GM19324 (cell line): ENCODE measurements around the gene PTGS1.

Source experiments
- ATAC-seq: cut with Tn5 transposase; IDR thresholded peaks from one replicate; pipeline ENCODE4 v1.9.1; 2021; ENCODE audit warnings: mild to moderate bottlenecking, moderate library complexity; ENCODE audit not compliant: unreplicated experiment, low FRiP score

PTGS1 gene

DNA sequence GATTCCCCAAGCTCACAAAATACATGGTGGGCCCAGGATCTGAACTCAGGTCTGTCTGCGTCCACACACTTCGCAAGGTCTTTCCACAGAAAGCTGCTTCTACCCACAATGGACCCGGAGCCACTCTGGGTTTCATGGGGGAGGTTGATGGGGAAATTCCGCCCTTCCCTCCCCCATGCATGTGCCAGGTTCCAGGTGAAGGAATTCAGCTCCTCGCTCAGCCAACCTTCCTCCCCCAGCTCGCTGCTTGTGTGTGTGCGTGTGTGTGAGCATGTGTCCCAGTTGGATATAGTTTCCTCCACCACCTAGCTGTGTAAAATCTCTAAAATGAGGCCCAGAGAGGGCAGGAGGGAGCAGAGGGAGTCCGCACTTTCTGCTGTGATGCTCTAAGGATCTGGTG is 1.0 kb downstream of the PTGS1 start:
- ATAC-seq, result no peak

DNA sequence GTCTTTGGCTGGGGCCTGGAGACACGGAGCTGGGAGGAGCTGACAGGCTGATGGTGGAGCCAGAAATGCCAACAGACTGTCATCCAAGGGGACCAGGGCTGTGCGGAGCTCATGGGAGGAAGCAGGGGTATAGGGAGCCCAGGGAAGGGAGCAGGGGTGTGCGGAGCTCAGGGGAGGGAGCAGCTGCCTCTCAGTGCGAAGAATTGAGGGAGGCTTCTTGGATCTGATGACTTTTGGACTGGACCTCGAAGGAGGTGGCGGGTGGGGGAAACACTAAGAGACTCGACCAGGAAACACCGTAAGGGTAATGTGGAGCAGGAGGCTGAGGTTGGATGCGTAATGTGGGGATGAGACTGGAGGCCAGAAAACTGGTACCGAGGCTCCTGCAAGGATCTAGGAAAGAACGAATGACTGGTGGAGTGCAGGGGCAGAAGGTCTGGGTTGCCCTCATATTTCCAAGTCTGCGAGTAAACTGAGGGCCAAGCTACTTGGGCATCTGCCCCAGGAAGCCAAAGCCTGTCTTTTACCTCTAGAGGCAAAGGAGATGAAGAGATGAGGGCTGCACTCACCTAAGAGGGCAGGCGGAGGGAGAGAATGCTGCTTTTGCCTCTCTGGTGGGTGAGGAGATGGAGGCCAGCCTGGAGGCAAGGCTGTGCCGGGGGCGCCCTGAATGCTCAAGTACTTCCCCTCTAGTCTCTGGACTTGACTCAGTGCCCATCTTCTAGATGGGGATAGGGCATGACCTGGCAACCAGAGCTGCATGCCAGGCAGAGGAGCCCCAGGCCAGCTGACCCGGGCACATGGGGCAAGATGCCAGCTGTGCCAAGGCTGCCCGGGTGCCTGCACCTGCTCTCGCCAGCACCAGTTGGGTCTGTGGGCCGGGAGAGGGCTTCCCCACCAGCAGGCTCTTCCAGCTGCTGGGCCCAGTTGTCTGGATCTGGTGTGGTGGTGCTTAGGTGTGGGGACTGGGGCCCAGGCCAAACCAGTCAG is 2.3 kb downstream of the PTGS1 start:
- no peak for ATAC-seq

DNA sequence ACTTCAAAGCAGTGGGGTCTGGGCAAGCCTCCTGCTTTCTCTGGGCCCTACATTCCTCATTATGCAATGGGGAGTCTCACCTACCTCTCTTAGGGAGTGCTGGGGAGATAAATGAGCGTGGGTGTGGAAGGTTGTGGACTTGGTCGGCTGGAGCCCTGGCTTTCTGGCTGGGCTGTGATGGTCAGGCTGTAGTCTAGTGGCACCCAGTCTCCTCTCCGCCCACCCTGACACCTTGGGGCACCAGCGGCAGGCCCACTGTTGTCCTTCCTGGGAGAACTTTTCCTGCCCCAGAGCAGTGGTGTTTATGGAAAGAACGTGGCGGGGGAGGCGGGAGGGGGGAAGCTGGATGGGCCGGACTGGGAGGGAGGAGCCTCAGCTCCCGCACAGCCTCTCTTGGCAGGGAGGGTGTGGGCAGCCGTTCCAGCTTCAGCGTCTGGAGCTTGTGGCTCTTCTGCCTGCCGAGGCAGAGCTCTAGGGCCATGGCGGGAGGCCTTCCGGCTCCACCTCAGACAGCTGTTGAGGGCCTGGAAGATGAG is 4.1 kb downstream of the PTGS1 start:
- no peak for ATAC-seq

DNA sequence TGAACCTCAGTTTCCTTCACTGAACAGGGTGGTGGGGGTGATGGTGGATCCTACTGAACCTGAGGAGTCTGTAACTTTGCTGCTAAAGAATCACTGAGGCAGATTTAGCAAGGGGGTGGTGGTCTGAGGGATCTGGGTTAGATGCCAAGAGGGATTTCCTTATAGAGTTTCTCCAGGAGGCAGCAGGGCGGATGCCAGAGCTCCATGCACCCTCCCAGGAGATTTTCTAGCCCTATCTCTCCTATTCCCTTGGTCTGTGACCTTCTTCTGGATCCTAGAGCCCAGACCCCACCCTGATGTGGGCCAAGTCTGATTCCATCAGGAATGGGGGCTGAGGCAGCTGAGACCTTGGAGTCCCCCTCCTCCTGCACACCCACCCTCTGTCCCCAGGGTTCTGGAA is 6.0 kb downstream of the PTGS1 start:
- no peak for ATAC-seq

DNA sequence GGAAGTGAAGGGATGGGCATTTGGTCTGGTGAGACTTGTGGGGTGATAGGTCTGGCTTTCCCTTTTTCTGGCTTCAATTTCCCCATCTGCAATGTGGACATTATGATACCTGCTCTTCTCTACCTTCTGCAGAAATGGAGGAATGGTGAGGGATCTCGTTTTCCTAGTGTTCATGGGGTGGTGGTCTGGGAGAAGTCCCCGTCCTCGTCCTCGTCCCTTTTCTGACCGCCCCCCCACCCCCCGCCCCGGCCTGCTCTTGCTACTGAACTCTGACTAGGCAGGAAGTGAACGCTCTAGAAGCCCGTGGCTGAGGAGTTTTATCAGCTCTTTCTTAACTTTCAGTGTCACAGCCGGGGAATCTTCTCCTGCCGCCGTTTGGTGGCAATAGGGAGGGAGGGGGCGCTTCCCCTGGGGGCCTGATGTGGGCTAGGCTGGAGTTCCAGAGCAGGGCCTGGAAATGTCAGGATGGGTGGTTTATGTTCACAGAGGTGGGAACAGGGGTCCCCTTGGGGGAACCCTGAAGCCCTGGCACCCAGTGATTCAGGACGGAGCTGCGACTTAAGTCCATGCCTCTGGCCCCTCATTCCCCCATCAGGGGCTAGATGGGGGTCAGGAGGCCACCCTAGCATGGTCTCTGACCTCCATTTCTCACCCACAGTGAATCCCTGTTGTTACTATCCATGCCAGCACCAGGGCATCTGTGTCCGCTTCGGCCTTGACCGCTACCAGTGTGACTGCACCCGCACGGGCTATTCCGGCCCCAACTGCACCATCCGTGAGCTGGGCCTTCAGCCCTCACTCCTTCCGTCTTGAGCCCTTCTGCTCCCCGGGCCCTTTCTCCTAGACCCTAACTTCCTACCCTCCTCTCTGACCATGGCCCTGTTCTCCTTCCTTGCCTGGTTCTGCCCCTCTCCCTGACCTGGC is 6.7 kb downstream of the PTGS1 start:
- no peak for ATAC-seq

DNA sequence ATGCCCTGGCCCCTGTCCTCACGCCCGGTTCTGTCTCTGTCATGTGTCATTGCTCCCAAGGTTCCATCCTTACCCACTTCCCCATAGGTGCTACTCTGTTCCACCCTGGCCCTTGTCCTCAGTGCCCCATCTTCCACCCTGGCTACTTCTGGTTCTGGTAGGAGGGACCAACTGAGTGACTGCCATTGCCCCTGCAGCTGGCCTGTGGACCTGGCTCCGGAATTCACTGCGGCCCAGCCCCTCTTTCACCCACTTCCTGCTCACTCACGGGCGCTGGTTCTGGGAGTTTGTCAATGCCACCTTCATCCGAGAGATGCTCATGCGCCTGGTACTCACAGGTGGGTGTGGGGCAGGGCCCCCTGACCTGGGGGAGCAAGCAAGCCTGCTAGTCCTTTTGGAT is 7.4 kb downstream of the PTGS1 start:
- ATAC-seq, result no peak

DNA sequence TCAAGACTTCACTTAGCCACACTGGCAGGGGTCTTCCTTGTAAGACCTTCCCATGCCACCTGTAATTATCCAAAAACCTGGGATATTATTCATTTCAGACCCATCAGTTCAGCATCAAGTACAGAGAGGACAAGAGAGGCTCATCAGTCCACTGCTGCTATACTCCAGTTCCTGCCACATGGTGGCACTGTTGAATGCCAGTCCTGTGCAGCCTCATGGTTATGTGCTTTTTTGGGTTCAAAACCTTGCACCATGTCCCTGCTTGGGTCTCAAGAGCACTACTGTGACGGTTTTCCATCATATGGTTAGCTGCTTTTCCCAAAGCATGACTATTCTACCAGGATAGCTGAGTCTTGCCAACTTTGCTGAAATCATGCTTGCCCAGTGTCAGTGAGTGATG is 8.5 kb downstream of the PTGS1 start:
- no peak for ATAC-seq

DNA sequence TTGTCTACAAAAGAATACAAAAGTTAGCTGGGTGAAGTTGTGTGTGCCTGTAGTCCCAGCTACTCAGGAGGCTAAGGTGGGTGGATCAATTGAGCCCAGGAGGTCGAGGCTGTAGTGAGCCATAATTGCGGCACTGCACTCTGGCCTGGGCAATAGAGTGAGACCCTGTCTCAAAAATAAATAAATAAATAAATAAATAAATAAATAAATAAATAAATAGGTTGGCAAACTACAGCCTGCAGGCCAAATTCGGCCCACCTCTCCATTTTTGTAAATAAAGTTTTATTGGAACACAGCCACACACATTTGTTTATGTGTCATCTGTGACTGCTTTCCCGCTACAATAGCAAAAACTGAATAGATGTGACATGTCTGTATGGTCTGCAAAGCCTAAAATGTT is 9.5 kb downstream of the PTGS1 start:
- ATAC-seq, result no peak

DNA sequence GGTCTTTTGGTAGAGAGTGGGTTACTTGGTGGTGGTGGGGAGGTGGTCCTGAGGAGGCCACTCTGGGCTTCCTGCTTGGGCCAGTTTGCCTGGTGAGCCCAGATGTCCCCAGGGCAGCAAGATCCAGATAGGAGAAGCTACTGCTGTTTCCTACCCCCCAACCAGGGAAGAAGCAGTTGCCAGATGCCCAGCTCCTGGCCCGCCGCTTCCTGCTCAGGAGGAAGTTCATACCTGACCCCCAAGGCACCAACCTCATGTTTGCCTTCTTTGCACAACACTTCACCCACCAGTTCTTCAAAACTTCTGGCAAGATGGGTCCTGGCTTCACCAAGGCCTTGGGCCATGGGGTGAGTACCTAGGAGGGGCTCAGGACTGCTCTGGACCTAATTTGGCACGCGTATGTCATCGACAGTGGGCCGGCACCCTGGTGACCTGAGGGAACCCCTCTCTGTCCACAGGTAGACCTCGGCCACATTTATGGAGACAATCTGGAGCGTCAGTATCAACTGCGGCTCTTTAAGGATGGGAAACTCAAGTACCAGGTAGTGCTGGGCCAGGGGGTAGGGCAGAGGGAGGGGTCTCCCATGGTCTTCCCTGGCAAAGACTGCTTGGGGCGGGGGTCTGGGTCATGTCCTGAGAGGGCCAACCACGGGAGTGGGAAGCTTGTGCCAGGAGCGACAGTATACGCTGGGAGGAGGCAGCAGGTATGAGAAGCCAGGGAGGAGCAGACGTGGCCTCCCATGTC is 10.6 kb downstream of the PTGS1 start:
- ATAC-seq, result no peak

DNA sequence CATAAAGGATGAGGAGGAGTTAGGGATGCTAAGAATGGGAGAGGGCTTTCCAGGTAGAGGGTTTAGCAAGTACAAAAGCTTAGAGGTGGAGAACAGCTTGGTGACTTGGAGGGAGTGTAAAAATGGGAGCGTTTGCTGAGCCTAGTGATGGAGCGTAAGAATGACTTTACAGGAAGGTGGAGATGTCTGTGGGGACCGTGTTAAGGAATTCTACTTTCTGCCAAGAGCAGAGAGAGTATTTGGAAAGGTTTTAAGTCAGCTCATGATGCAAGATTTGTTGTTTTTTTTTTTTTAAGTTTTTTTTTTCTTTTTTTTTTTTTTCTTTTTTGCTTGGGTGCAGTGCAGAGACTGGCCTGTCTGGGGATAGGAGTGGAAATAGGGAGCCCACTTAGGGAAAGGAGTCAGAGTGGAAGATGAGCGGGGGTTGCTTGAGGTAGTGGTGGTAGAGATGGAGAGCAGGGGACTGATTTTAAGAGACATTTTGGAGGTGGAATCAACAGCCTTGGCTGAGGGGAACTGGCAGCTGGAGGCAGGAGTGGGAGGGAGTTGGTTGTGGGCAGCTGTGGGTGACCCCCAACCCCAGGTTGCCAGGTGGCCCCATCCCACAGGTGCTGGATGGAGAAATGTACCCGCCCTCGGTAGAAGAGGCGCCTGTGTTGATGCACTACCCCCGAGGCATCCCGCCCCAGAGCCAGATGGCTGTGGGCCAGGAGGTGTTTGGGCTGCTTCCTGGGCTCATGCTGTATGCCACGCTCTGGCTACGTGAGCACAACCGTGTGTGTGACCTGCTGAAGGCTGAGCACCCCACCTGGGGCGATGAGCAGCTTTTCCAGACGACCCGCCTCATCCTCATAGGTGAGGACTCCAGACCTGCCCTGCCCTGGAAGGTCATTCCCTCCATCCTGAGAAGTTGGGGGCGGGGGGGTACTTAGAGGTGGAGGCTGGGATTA is 12.4 kb downstream of the PTGS1 start:
- ATAC-seq, result no peak

DNA sequence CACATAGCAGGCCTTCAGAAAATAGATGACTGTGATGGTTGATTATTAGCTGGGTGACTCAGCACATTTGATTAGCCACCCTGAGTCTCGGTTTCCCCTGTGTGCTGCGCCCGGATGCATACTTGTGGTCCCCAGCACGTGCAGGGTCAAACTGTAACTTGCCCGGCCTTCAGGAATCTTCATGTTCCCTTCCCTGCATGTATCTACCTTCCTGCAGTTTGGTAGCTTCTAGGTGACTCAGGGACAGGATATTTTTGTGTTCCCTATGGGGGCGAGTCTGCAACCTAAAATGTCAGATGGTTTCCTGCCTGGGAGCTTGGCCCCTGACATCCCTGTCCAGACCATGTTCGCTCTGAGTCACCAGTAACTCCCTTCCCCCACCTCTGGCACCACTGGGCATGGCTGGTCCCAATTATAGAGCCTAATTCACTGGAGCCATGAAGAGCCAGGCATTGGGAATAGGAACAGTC is 13.2 kb downstream of the PTGS1 start:
- no peak for ATAC-seq

DNA sequence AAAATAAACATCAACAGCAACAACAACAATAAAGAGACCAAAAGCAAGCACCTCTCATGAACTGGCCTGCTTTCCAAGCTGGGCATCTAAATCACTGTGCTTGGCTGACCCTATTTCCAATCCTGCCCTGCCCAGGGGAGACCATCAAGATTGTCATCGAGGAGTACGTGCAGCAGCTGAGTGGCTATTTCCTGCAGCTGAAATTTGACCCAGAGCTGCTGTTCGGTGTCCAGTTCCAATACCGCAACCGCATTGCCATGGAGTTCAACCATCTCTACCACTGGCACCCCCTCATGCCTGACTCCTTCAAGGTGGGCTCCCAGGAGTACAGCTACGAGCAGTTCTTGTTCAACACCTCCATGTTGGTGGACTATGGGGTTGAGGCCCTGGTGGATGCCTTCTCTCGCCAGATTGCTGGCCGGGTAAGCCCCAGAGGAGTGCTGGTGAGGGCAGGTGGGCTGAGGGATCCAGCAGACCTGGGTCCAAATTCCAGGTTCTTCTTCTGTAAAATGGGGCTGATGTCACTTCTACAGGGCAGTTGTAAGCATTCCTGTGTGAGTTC is 15.6 kb downstream of the PTGS1 start:
- ATAC-seq, result no peak

DNA sequence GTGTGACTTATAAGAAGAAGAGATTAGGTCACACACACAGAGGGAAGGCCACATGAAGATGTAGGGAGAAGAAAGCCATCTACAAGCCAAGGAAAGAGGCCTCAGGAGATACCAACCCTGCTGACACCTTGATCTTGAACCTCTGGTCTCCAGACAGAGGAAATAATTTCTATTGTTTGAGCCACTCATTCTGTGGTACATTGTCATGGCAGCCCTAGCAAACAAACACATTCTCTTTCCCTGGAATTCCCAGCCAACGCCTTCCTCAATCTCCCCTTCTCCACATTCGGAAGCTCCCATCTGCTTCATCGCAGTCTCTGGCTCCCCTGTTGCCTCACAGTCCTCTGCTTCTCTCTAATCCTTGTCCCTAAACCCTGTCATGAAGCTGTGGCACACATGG is 16.7 kb downstream of the PTGS1 start:
- ATAC-seq, result no peak

DNA sequence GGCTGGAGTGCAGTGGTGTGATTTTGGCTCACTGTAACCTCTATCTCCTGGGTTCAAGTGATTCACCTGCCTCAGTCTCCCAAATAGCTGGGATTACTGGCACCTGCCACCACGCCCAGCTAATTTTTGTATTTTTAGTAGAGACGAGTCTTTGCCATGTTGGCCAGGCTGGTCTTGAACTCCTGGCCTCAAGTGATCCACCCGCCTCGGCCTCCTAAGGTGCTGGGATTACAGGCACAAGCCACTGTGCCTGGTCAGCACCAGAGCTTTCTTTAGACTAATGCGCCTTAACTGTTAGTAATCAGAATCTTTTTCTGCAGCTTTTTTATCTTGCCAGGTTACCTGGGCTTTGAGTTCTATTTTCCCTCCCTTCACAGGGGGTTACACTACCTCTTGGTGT is 18.4 kb downstream of the PTGS1 start:
- ATAC-seq, result no peak

DNA sequence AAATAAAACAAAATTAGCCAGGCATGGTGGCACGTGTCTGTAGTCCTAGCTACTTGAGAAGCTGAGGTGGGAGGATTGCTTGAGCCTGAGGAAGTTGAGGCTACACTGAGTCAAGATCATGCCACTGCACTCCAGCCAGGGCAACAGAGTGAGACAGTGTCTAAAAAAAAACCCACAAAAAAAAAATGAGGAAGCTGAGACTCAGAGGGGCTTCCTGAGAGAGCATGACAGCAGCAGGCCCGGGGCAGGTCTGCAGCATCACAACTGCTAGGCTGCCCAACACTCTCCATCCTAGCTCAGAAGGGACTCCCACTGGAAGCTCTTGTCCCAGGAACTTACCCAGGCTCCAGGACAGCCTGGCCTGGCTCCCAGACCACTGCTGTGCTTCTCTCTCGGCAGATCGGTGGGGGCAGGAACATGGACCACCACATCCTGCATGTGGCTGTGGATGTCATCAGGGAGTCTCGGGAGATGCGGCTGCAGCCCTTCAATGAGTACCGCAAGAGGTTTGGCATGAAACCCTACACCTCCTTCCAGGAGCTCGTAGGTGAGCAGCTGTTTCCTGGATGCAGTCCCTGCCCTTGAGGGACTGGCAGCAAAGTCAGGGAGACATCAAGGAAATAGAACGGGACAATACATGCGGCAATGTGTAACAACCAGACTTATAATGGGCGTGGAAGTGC is 19.1 kb downstream of the PTGS1 start:
- no peak for ATAC-seq

DNA sequence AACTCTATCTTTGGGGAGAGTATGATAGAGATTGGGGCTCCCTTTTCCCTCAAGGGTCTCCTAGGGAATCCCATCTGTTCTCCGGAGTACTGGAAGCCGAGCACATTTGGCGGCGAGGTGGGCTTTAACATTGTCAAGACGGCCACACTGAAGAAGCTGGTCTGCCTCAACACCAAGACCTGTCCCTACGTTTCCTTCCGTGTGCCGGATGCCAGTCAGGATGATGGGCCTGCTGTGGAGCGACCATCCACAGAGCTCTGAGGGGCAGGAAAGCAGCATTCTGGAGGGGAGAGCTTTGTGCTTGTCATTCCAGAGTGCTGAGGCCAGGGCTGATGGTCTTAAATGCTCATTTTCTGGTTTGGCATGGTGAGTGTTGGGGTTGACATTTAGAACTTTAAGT is 21.5 kb downstream of the PTGS1 start:
- no peak for ATAC-seq

DNA sequence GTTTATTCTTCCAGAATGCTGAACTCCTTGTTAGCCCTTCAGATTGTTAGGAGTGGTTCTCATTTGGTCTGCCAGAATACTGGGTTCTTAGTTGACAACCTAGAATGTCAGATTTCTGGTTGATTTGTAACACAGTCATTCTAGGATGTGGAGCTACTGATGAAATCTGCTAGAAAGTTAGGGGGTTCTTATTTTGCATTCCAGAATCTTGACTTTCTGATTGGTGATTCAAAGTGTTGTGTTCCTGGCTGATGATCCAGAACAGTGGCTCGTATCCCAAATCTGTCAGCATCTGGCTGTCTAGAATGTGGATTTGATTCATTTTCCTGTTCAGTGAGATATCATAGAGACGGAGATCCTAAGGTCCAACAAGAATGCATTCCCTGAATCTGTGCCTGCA is 21.9 kb downstream of the PTGS1 start:
- ATAC-seq, result no peak

DNA sequence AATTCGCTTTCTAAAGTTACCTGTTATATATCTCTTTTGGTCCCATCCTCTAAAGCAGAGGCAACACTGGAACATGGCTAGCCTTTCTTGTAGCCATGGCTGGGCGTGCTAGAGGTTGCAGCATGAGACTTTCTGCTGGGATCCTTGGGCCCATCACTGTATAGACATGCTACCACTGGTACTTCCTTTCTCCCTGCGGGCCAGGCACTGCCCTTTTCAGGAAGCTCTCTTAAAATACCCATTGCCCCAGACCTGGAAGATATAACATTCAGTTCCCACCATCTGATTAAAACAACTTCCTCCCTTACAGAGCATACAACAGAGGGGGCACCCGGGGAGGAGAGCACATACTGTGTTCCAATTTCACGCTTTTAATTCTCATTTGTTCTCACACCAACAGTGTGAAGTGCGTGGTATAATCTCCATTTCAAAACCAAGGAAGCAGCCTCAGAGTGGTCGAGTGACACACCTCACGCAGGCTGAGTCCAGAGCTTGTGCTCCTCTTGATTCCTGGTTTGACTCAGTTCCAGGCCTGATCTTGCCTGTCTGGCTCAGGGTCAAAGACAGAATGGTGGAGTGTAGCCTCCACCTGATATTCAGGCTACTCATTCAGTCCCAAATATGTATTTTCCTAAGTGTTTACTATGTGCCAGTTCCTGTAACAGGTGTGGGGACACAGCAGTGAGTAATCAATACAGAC is 22.6 kb downstream of the PTGS1 start:
- ATAC-seq, result no peak
